ENCODE measurements around the gene DAAM1. TPM values are rescaled to one million over a fixed set of nuclear protein-coding genes. Genes with fewer than 3 reads are reported as not detected.

The DAAM1 gene
- total and polyA plus RNA-seq, 12 donors = 7.4 to 37.4 (median 24.9) TPM

DNA sequence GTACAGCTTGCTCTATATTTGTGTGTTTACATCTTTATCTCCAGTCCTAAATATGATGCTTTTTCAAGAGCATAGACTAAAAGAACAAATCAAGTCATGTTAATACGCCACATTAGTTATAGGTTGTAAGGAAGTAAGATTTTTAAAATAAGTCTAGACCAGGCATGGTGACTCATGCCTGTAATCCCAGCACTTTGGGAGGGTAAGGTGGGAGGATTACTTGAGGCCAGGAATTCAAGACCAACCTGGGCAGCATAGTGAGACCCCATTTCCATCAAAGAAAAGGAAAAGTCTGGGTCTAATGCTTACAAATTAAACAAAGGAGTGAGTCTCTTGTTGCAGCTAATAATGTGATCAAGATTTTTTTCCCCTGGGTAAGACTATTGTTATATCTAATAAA, 157.9 kb downstream of the DAAM1 start:
- no peaks in the 10 kb centered on the region for H3K9me3 ChIP-seq (replicated peaks in 1 of 3)
- H3K27me3 ChIP-seq = no peaks in the 10 kb centered on the region
- 92 to 100% (median 97%) methylated on average over 1 of the region's 1 CpG for WGBS, 4 donors
- peaks cover 0 to 26% of the 10 kb centered on the region in 2 donors for H3K4me1 ChIP-seq (replicated peaks in 1 of 2)
- intact Hi-C loops (cut with DNase I) = no loop called here
- DNase-seq = no peak
- peak overlapping the region in 1 of 5 donors; percentile 56 for H3K27ac ChIP-seq
- TF ChIP-seq, protein P1, sequence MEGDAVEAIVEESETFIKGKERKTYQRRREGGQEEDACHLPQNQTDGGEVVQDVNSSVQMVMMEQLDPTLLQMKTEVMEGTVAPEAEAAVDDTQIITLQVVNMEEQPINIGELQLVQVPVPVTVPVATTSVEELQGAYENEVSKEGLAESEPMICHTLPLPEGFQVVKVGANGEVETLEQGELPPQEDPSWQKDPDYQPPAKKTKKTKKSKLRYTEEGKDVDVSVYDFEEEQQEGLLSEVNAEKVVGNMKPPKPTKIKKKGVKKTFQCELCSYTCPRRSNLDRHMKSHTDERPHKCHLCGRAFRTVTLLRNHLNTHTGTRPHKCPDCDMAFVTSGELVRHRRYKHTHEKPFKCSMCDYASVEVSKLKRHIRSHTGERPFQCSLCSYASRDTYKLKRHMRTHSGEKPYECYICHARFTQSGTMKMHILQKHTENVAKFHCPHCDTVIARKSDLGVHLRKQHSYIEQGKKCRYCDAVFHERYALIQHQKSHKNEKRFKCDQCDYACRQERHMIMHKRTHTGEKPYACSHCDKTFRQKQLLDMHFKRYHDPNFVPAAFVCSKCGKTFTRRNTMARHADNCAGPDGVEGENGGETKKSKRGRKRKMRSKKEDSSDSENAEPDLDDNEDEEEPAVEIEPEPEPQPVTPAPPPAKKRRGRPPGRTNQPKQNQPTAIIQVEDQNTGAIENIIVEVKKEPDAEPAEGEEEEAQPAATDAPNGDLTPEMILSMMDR (IDR thresholded peaks at IDR 0.05) = no peak
- TF ChIP-seq POLR2A (IDR thresholded peaks at IDR 0.05) = no peak
- H3K36me3 ChIP-seq (replicated peaks in 1 of 2) = peaks cover 0 to 13% of the 10 kb centered on the region in 2 donors
- no peak overlapping the region for H3K4me3 ChIP-seq

DNA sequence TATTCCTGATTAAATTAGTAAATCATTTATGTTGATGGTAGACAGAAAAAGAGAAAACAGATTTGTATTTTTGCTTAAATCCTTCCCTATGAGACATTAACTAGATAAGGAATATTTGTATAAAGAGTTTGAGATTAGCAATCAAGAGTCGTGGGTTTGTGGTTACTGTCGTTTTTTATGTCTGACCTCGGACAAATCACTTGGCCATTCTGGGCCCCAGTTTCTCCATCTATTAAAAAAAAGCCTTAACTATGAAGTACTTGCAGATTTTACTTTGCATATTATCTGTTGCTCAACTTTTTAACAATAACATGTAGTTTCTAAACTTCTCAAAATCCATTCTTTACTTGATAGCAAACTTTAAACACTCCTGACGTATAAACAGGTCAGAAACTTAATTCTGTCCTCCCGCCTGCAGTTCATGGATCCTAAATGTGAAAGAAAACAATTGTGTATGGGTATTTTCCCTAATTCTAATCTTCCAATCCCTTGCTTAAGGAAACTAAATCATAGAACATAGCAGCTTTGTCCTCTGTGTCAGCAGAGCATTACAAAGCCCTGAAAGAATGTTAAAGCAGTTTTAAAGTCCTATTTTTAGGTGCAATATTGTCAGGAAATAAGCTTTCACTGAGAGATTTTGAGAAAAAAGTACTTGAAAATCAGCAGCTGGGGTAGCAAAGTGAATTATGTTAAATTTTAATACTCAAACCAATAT, 158.5 kb downstream of the DAAM1 start:
- no peak for DNase-seq
- Histone ChIP-seq H3K9me3 (replicated peaks in 1 of 3) (no peaks in the 10 kb centered on the region), H3K27me3 (no peaks in the 10 kb centered on the region), H3K36me3 (replicated peaks in 1 of 2) (peaks cover 0 to 17% of the 10 kb centered on the region in 2 donors), H3K27ac (peak overlapping the region in 2 of 5 donors; percentile 56 to 63), H3K4me1 (replicated peaks in 1 of 2) (peaks cover 0 to 26% of the 10 kb centered on the region in 2 donors), H3K4me3 (no peak overlapping the region)
- 34 to 71% (median 49%) methylated on average over 5 of the region's 5 CpGs for WGBS, 4 donors
- intact Hi-C loops (cut with DNase I) = no loop called here
- TF ChIP-seq, protein P1 (IDR thresholded peaks at IDR 0.05) = no peak
- no peak for TF ChIP-seq POLR2A (IDR thresholded peaks at IDR 0.05)

DNA sequence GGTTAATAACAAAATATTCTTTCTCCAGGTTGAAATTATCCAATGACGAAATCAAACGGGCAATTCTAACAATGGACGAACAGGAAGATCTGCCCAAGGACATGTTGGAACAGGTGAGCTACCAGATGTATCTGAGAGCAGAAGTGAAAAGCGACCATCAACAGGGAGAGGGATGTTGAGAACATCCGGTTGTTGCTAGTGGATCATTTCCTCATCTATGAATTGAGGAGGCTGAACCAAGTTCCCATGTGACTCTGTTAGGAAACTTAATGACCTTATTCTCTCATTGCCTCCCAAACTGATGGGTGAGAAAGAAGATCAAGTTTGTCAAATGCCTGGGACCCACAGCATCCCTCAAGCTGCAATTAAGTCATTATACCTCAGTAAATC, 159.0 kb downstream of the DAAM1 start:
- intact Hi-C loops (cut with DNase I) = no loop called here
- TF ChIP-seq POLR2A (IDR thresholded peaks at IDR 0.05) = no peak
- TF ChIP-seq, protein P1 (IDR thresholded peaks at IDR 0.05) = no peak
- peak overlapping the region in 2 of 5 donors; percentile 56 to 63 for H3K27ac ChIP-seq
- H3K4me3 ChIP-seq = no peak overlapping the region
- peaks cover 0 to 19% of the 10 kb centered on the region in 2 donors for H3K36me3 ChIP-seq (replicated peaks in 1 of 2)
- H3K4me1 ChIP-seq (replicated peaks in 1 of 2) = peaks cover 0 to 26% of the 10 kb centered on the region in 2 donors
- 69 to 77% (median 73%) methylated on average over 5 of the region's 5 CpGs for WGBS, 4 donors
- no peaks in the 10 kb centered on the region for H3K27me3 ChIP-seq
- H3K9me3 ChIP-seq (replicated peaks in 1 of 3) = no peaks in the 10 kb centered on the region
- DNase-seq = no peak

DNA sequence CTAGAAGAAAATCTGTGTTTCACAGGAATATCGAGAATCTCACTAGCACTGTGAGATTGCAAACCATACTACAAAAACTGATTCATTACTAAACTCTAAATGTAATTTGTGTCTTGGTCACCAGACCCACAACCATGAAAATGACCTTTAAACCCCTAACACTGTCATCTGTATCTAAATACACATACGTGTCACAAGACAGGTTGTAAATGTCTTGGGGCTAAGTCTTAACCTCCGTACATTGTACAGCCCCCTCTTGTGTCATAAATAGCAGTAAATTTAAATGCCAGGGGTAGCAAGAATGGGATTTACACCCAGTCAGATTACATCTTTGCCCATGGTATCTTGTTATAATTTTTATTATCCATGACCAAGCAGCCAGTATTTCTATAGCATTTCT, 159.4 kb downstream of the DAAM1 start:
- H3K4me3 ChIP-seq = no peak overlapping the region
- peaks cover 0 to 26% of the 10 kb centered on the region in 2 donors for H3K4me1 ChIP-seq (replicated peaks in 1 of 2)
- H3K36me3 ChIP-seq (replicated peaks in 1 of 2) = peaks cover 0 to 19% of the 10 kb centered on the region in 2 donors
- TF ChIP-seq, protein P1 (IDR thresholded peaks at IDR 0.05) = no peak
- TF ChIP-seq POLR2A (IDR thresholded peaks at IDR 0.05) = no peak
- 93 to 97% (median 94%) methylated on average over 3 of the region's 3 CpGs for WGBS, 4 donors
- peak overlapping the region in 2 of 5 donors; percentile 56 to 63 for H3K27ac ChIP-seq
- intact Hi-C loops (cut with DNase I) = no loop called here
- DNase-seq = no peak
- no peaks in the 10 kb centered on the region for H3K27me3 ChIP-seq
- no peaks in the 10 kb centered on the region for H3K9me3 ChIP-seq (replicated peaks in 1 of 3)
